Fibroblast of mammary gland (primary cell): ENCODE results near the gene MS4A6A.
"Not testable (repeated sequence)": the region's sequence is repeated elsewhere in the genome, so short reads cannot be mapped to it uniquely, and the experiment has no call there.

Source experiments
- DNase-seq: peaks from one replicate; pipeline ENCODE4 v3.0.0-alpha.2; 2010; ENCODE audit warnings: low read depth
- H3K4me3 ChIP-seq: 2 replicates; pipeline ENCODE4 v1.5.1; 2011; ENCODE audit warnings: low read depth, mild to moderate bottlenecking, low read length, moderate library complexity; ENCODE audit not compliant: control insufficient read depth
- CTCF ChIP-seq: conservative IDR thresholded peaks from 2 replicates; pipeline ENCODE4 v1.5.1; 2011; ENCODE audit warnings: low read depth, low read length, inconsistent platforms; ENCODE audit not compliant: control insufficient read depth, insufficient read depth

The MS4A6A gene

DNA sequence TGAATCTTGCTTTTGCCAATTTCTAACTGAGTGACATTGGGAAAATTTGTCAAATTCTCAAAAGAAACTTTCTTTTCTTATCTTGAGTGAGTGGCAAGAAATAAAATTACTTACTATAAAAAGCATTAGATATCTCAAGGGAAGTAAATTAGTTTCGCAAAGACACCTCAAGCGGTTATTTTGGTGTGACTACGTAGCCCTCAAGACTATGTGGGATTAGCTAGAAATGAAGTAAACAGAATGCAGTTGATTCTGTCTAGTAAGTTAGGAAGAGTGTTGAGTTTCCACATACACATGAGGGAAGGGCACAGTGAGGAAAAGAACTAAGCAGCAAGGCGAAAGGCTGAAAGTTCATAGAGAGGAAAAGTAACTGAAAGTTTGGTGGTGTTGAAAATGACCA is 28.3 kb upstream of the MS4A6A start:
- no peak for DNase-seq
- no peak overlapping the region for H3K4me3 ChIP-seq
- no peak for TF ChIP-seq CTCF

GRCh38 chr11:60209977-60210376 is 27.1 kb upstream of the MS4A6A start:
- no peak for DNase-seq
- no peak for TF ChIP-seq CTCF
- H3K4me3 ChIP-seq, result no peak overlapping the region

DNA sequence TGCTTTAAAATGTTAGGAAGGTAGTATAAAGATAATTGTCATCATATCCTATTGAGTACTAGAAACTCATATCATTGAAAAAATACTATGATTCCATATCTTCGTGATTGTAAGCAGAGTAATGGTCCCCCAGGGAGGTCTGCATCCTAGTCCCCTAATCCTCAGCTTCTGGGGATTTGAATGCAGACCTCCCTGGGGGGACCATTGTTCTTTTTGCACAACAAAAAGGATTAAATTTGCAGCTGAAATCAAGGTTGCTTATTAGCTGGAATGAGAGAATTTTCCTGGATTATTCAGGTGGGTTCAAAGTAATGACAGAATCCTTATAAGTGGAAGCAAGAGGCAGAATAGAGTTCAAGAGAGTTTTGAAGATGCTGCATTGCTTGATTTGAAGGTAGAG is 26.1 kb upstream of the MS4A6A start:
- TF ChIP-seq CTCF, result no peak
- DNase-seq, result no peak
- no peak overlapping the region for H3K4me3 ChIP-seq

DNA sequence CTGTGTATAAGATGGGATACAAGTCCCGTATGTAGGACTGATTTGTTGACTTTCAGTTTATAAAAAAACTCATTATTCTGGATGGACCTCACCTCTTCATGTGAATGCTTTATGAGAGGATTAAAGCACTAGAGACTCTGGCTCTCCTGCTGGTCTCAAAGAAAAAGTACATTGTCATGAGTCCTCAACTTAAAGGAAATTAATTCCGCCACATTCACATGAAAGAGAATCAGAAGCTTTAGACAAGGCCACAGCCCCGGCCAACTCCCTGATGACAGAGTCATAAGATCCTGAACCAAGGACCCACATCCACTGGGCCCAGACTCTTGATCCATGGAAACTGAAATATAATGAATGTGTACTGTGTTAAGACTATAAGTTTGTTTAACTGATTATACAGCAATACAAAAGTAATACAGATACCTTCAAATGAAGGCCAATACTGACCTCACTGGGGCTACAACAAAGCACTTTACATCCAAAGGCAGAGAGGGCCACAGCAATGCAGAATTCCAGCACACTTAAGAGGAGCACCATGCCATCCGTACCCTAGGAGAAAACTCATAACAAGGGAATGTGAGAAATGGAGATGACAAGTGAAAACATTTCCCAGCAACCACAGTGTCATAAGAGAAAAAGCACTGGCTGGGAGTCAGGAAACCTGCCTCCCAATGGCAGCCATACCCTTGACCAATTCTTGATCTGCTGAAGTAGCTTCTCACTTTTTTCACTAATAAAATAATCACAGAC is 25.4 kb upstream of the MS4A6A start:
- no peak for TF ChIP-seq CTCF
- no peak for DNase-seq
- H3K4me3 ChIP-seq, result no peak overlapping the region

DNA sequence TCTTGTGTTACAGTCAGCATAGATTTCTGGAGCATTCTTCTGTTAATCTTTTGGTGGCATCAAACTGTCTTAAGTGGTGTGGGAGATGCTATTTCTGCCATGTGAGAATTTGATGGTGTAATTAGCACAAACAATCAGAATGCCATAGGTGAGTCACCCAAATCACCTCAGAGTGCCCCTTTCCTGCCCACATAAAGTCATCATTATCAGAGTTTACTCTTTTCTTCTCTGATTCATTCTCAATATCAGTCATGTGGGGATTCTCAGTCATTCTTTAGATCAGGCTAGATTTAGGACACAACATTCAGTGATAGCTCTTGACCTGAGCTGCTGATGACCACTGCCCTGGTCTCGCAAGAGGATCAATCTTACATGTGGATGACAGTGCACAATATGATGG is 23.7 kb upstream of the MS4A6A start:
- DNase-seq, result no peak
- no peak overlapping the region for H3K4me3 ChIP-seq
- TF ChIP-seq CTCF, result no peak

- DNase-seq, result no peak
- no peak overlapping the region for H3K4me3 ChIP-seq
- no peak for TF ChIP-seq CTCF
Measured at GRCh38 chr11:60204922-60205321, 22.0 kb upstream of the MS4A6A start.

DNA sequence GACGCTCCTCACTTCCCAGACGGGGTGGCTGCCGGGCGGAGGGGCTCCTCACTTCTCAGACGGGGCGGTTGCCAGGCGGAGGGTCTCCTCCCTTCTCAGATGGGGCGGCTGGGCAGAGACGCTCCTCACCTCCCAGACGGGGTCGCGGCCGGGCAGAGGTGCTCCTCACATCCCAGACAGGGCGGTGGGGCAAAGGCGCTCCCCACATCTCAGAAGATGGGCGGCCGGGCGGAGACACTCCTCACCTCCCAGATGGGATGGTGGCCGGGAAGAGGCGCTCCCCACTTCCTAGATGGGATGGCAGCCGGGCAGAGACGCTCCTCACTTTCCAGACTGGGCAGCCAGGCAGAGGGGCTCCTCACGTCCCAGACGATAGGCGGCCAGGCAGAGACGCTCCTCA is 18.5 kb upstream of the MS4A6A start:
- not testable (repeated sequence) for DNase-seq, H3K4me3 ChIP-seq
